Activated naive CD4-positive, alpha-beta T cell treated with anti-CD3 and anti-CD28 coated beads, Interleukin-2, amount 50 U/mL, for 16 hours (primary cell): ENCODE results near the gene ADPRM.
"Not testable (repeated sequence)": the region's sequence is repeated elsewhere in the genome, so short reads cannot be mapped to it uniquely, and the experiment has no call there.

Source experiments
- DNase-seq: peaks from one replicate; pipeline ENCODE4 v3.0.0-alpha.2; 2020

Gene ADPRM

DNA sequence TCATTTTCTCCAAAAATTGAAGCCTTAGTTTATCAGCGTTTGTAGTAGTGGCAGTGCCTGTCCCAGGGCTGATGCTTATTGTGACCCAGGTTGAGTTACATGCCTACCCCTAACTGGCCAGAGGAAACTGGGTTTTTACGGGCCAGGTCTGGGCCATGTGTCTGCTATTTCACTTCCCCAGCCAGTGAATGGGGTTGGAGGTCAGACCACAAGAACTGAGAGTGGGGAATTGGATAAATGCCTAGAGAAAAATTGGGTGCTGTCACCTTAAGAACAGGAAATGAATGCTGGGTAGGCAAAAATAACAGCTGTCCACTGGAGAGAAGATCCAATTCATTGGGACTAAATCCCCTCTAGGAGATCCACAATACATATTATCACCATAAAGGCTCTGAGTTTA is 5.2 kb downstream of the ADPRM start:
- DNase-seq, result no peak

DNA sequence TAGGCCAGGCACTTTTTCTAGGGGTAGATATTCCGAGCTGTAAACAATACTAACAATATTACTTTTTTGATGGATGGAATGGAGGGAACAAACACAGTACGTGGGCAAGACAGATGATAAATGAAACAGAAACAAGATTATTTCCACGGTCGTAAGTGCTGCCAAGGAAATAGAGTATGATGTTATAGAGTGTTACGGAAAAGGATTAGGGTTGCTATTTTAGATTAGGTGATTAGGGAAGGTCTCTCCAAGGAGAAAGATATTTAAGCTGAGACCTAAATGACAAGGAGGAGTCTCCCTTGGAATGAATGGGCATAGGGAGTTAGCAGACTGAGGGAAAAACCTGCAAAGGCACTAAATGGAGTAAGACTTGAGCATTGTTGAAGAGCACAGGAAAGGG is 8.3 kb downstream of the ADPRM start:
- DNase-seq, result no peak

- DNase-seq, result no peak
Observed at GRCh38 chr17:10713318-10713717, 15.9 kb downstream of the ADPRM start.

DNA sequence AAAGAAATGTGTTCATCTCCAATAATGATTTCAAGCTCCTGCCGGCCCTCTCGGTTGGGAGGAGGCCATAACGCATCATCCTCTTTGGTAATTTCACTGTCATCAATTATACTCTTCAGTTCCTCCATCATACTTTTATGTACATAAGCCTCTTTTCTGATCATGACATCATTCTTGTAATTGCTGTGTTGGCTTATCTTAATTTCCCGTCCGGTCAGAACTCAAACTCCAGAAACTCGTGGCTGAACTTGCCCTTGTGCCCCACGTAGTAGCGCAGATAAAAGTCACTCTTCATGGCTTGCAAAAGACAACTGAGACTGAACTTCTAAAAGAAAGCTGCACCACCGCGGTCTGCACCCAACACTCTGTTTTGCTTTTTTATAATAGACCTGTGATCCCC is 18.8 kb downstream of the ADPRM start:
- DNase-seq, result no peak

DNA sequence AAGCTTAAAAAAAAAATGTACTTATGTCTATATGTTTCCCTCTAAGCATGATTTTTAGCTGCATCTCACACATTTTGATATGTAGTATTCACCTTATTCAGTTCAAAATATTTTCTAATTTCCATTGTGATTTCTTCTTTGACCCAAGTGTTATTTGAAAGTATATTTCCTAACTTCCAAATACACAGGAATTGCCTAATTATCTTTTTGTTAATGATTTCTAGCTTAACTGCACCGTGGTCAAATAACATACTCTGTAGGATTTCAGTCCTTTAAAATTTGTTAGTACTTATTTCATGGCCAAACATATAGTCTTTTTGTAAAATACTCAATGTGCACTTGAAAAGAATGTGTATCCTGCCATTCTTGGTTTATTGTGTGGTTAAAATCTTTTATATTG is 21.2 kb downstream of the ADPRM start:
- no peak for DNase-seq

GRCh38 chr17:10724546-10725195 is 27.3 kb downstream of the ADPRM start:
- DNase-seq, result no peak

DNA sequence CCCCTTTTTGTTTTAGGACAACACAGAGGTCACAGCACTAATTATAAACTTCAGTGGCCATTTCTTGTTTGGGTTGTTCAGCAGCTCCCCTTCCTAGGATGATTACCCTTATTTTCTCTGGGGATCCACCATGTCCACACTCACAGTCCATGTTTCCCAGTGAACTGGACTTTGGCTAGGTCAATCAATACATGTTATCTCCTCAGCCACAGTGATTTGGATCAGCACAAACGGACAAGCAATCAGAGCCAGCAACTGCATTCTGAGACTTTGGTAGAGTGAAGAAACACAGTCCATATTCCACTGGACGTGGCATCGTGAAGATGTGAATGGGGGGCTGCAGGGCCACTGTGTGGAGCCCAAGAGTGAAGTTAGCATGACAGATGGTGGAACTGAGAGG is 27.9 kb downstream of the ADPRM start:
- no peak for DNase-seq

GRCh38 chr17:10726196-10726595 is 28.8 kb downstream of the ADPRM start:
- no peak for DNase-seq

- no peak for DNase-seq
Observed at GRCh38 chr17:10727192-10727591, 29.8 kb downstream of the ADPRM start.

- no peak for DNase-seq
Observed at GRCh38 chr17:10728331-10728892, 31.0 kb downstream of the ADPRM start.

GRCh38 chr17:10729334-10730193 is 32.2 kb downstream of the ADPRM start, which contains the start of gene TMEM220:
Gene TMEM220 (minus strand): TSS chr17:10730023. CDS start chr17:10729851, 172 bp downstream.
- peak; percentile 53 for DNase-seq

GRCh38 chr17:10730247-10730646 is 32.9 kb downstream of the ADPRM start:
- DNase-seq, result peak; percentile 29

DNA sequence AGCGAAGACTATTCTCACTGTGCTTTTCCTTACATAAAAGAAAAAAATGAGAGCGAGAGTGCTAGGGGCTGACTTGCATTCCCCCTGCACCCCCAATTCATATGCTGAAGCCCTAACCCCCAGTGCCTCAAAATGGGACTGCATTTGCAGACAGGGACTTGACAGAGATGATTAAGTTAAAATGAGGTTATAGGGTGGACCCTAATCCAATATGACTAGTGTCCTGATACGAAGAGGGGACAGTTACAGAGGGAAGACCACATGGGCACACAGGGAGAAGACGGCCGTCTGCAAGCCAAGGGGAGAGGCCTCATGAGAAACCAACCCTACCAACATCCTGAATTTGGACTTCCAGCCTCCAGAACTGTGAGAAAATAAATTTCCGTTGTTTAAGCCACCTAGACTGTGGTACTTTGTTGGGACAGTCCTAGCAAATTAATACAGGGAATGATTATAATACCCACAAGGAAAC is 34.0 kb downstream of the ADPRM start:
- DNase-seq, result no peak

- not testable (repeated sequence) for DNase-seq
Observed at GRCh38 chr17:10732121-10732520, 34.7 kb downstream of the ADPRM start.

GRCh38 chr17:10733666-10734065 is 36.3 kb downstream of the ADPRM start:
- no peak for DNase-seq

DNA sequence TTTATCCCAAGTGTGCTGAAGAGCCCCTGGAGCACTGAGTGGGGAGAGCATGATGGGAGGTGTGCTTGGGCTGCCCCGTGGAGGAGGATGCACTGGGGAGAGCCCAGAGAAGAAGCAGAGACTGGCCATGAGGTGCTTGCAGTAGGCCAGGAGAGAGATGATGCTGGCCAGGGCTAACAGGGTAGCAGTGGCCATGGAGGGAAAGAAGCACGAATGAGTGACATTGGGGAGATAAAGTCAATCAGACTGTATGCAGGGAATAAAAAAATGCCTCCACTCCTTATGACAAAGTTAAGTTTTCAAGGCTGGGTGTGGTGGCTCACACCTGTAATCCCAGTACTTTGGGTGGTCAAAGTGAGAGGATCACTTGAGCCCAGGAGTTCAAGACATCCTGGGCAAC is 37.9 kb downstream of the ADPRM start:
- DNase-seq, result no peak

- DNase-seq, result no peak
Observed at GRCh38 chr17:10735821-10736220, 38.4 kb downstream of the ADPRM start.

DNA sequence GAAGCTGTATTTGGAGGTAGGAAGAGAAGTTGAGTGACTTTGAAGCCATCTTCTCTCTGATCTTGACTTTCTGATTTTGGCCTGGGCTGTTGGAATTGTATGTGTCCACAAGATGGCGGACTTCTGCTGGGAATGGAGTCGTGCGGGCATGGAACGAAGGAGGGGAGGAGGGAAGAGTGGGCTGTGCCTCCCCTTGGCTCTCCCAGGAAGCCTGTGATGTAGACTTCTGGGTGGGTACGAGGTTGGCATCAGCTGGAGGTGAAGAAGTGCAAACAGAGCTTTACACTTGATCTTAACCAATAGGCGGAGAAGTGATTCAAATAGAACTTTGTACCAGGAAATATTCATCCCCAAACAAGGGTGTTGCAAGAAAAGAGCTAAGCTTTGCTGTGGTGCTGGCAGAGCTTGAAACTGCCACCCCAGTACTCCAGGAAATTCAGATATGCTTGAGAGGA is 39.8 kb downstream of the ADPRM start:
- DNase-seq, result peak; percentile 21

DNA sequence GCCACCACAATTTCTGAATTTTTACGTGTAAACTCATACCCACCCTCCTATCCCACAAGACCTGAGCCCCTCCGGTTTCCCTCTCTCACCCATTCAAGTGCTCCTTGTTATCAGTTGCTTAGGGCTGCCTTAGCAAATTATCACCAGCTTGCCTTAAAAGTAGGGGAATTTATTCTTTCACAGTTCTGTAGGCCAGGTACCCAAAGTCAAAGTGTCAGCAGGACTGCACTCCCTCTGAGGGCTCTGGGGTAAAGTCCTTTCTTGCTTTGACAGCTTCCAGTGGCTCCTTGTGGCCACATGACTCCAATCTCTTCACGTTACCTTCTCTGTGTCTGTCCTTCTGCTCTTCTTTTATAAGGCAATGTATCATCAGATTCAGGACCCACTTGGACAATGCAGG is 40.3 kb downstream of the ADPRM start:
- DNase-seq, result no peak

DNA sequence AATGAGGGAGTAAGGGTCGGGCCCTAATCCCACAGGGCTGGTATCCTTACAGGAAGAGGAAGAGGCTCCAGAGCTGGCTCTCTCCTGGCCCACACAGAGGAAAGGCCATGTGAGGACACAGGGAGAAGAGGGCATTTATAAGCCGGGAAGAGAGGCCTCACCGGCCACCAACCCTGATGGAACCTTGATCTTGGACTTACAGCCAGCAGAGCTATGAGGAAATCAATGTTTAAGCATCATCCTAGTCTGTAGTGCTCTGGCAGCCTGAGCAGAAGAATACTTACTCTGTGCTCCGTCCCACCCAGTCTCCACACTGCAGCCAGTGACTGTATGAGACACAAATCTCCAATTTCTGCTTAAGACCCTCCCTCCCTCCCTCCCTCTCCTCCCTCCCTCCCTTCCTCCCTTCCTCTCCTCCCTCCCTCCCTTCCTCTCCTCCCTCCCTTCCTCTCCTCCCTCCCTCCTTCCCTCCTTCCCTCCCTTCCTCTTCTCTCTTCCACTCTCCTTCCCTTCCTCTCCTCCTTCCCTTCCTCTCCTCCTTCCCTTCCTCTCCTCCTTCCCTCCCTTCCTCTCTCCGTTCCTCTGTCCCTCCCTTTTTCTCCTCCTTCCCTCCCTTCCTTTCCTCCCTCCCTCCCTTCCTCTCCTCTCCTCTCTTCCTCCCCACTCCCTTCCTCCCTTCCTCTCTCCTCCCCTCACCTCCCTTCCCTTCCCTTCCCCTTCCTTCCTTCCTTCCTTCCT is 41.3 kb downstream of the ADPRM start:
- DNase-seq, result no peak

DNA sequence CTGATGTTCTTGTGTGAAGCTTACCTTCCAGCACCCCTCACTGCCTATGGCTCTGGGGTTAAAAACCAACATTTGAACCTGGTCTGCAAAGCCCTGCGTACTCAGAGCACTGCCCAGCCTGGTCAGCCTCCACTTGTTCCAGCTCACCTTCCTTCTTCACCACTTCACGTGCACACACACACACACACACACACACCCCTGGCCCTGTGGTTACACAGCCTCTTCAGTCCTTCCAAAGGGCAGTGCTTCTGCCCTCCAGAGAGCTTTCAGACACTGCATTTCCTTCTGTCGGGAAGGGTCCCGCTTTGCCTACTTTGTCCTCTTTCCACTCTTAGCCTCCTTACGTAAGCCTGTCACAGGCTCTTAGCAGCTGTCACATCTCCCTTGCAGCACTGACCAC is 42.0 kb downstream of the ADPRM start:
- no peak for DNase-seq

DNA sequence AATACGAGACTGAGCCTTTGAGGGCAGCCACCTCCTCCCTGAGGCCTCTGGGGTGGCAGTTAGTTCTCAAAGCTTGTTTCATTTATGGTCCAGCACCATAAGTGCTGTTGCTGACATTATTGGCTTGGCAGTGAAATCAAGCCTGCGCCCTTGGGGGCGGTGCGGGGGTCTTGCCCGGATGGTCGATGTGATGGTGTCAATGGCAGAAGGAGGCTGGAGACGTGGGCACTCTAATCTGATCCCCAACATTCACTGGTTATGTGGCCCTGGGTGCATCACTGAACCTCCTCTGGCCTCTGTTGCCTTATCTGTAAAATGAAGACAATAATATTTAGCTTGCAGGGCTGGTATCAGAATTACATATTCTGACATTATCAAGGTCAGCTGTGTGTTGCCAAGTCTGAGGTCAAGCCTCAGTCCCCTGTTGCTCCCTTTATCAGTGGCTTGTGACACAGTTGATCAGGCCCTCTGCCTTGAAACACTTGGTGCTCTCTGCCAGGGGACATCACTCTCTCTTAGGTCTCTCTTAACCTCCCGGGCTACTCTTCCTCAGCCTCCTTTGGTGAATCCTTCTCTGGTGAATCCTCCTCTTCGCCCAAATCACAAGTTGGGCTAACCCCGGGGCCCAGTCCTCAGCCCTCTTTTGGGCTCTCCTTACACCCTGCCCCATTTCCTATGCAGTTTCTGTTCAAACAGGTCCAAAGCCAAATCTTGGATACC is 44.2 kb downstream of the ADPRM start:
- no peak for DNase-seq
